ENCODE data around the gene PPFIBP1.
"Not testable (repeated sequence)": the region's sequence is repeated elsewhere in the genome, so short reads cannot be mapped to it uniquely, and the experiment has no call there.

PPFIBP1 gene

DNA sequence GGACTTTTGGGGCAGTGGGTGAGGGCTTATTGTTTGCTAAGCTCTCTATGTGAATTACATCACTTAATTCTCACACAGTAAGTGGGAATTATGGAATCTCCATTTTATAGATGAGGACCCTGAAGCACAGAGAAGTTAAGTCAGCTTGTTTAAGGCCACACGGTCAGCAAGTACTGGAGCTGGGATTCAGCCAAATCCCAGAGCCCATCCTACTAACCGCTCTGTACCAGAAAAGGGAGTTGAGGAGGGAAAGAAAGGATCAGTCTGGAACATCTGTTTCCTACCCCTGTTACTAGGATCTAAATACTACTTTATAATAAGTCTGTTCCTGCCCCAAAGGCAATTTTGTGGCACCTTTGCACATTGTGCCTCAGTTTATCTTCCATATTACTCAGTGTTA is 42.6 kb downstream of the PPFIBP1 start:
- no peak for DNase-seq (ENCODE audit: low read depth)

DNA sequence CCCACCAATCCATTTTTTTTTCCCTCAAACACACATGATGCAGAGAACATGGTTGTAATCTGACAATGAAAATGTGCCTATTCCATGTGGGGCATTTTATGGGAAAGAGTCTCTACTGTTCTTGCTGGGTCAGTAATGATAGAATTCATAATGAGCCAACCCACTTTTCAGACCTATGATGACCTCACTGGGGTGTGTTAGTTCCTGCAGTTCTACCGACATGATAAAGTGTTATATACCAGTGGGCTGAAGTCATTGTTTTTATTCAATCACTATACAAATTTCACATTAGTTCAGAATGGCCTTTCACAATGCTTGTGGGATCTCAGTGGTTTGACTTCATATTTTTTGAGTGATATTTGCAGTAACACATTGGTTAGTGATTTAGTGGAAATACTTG is 47.5 kb downstream of the PPFIBP1 start:
- DNase-seq (ENCODE audit: low read depth) = peak; percentile 74

DNA sequence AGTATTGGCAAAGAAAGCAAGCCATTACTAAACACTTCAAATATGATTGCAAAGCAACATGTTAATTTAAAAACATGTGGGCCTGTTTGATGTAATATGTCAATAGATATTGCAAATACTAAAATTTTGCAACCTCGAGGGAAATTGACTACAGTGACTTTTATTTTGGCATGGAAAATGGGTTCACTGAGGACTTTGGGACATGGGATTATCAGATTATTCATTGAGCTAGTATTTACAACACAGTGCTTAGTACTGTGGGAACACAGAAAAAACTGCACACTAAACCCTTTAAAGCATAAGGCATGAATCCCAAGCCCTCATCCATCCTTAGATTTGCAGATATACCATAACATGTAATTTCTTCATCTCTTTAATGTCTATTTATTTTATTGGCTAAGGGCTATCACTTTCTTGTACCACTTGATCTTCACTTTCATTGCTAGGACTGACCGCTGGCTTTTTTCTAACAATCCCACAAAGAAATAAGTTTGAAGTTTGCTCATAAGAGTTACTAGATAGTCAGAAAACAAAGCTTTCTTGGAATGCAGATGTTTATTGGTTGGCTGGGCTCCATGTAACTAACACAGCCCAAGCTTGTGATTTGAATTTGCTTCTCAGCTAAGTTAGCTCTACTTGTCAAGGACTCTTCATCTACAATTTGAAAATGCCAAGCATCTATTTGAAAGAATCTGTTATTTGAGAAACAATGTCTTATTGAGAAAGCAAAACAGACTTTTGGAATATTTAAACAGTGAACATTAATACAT is 48.7 kb downstream of the PPFIBP1 start:
- no peak for DNase-seq (ENCODE audit: low read depth)

DNA sequence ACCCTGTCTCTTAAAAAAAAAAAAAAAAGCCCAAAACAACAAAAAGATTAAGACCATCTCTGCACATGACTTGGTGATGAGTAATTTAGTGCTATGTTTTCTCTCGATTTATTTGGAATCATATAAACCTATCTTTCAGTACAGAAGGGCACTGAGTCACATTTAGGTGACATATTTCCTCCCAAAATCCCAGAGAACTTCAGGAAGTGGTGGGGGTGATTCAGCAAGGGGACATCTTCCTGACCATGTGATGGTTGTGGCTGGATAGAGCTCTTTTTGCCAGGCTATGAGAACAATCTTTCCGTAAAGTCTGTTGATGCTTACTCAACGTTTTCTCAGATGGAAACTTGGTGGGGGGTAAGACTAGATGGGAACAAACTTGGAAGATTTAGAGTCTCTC is 50.0 kb downstream of the PPFIBP1 start:
- peak; percentile 98 for DNase-seq (ENCODE audit: low read depth)

DNA sequence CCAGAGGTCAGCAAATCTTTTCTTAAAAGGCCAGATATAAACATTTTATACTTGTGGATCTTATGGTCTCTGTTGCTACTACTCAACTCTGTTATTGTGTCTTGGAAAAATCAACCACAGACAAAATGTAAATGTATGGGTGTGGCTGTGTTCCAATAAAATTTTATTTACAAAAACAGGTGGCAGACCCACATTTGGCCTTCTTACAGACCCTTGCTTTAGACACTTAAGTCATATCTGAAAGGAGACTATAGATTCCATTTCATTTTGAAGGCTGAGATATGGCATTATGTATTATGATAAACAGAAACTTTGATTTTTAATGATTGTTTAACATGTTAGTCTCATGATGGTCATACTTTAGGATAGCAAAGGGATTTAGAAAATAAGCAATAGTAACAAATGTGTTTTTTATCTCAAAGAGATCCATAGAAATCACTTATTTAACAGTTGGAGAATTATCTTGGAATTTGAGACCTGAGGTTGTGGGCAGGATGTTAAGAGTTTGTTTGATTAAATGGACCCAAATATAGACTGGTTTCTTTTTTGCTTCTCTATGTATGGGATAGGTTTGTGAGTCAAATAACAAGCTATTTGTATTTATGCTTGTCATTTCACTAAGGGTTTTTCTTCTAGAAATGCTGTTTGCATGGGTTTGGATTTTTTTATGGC is 51.2 kb downstream of the PPFIBP1 start:
- no peak for DNase-seq (ENCODE audit: low read depth)

DNA sequence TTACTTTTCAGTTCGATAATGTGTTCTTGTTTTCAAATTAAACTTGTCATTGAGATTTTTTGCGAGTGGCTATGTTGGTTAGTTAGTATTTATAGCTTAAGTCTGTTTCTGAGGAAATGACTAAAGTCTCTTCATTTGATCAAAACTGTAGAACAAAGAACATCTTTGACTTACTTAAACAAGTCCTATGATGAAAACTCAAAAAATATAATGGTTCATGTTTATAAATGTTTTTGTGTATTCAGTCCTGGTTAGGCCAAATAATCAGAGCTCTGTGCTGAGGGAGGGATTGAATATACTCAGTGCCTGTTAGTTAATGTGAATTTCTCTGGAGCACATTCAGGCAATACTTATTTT is 51.7 kb downstream of the PPFIBP1 start:
- no peak for DNase-seq (ENCODE audit: low read depth)

DNA sequence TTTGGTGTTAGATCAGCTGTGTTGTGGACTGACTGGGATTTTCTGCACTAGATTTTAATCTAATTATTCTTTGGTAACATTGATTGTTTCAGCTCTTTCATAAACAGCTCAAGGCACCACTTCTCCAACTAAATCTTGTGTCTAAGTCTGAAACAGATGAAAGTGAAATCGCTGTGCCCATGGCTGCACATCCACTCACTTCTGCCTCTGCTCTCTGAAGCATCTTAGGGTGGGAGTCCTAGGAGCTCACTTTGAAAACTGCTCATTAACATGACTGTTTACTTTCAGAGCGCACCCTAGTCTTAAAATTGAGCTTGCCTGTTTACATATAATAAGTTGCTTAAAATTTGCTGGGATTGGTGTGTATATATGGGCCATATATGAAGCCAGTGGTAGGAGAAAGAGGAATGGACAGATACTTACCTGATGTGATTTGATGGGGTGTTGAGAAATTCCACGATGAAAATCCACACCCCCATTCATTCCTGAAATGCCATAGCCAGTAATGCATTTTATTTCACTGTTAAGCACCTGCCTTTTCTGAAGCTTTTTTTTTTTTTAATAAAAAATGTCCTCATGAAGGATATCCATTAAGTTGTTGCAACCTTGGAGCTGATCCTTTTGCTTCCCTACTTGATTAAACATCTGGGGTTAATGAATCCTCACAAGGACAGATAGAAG is 52.8 kb downstream of the PPFIBP1 start:
- DNase-seq (ENCODE audit: low read depth) = no peak

DNA sequence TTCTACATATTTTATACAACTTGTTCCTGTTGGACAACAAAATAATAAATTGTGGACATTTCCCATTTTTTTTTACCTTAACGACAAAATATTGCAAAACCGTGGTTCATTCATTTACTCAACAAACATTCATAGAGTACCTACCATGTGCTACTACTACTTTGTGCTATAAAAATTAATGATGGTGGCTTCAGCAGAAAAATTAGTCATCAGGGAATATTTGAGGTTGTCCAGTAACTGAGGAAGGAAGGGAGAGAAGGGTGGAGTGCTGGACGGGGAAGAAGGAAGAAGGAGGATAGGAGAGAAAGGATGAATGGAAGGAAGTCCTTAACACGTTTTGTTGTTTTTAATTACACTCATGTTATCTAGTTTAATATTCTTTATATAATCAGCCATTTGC is 53.7 kb downstream of the PPFIBP1 start:
- no peak for DNase-seq (ENCODE audit: low read depth)

DNA sequence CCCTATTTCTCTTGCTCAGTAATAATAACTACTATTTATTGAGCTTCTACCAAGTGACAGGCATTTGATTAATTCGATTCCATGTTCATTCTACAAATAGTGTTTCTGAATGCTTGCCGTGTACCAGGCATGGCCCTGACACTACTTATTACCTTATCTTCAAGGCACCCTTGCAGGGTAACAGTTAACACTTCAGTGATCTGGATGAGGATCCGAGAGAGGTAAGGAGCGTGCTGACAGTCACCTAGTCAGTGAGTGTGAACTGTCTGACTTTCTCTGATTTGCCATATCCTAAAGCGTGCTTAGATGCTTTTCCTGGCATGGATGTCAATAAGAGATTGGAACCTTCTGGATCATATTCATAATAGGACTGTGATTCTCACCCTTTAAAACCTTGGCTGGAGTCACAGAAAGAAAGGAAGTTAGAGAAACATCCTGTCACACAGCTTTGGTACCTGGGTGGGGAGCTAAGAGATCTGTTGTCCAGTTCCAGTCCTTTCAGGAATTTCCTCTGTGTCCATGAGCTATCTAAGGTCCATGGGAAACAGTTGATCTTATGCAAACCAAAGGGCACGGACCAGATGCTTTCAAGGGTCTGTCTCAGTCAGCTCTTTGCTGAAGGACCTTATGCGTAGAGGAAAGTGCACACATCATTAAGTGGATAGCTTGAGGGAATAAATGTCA is 54.8 kb downstream of the PPFIBP1 start:
- no peak for DNase-seq (ENCODE audit: low read depth)

DNA sequence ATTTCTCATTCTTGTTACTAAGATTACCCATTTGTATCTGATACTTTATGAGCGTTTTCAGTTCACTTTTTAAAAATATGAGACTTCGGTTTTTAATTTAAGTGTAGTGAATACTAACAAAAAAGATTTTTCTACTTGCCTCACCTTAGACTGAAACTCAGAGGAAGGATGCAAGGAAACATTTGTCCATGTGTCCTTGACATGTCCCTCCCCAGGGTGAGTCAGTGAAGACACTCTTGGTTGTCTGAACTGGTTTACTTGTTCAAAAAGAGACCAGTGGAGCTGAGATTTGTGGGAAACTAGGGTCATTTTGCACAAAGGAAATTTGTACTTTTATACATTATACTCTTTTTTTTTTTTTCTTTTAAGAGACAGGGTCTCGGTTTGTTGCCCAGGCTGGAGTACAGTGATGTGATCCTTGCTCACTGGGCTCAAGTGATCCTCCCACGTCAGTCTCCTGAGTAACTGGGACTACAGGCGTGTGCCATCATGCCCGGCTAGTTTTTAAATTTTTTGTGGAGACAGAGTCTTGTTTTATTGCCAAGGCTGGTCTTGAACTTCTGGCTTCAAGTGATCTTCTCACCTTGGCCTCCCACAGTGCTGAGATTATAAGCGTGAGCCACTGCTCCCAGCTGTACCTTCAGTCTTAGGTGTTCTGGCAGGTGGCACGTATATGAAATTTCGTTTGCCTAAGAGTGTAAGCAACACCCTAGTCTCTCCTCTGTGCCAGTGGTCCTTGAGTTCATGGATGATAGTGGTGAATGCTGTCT is 56.7 kb downstream of the PPFIBP1 start:
- no peak for DNase-seq (ENCODE audit: low read depth)

DNA sequence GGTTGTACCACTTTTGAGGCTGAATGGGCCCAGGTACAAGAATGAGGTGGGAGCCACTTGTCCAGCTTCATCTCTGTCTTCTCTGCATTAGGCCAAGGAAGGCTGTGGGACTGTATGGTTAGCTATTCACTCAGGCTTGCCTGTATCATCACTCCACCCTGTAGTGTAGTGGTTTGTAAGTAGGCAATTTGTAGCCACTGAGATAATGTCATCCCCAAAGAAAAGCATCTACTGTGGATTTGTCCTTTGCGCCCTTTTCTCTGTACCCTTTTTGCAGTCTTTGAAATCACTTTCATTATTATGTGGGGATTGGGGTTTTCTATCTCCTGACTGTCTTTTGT is 57.3 kb downstream of the PPFIBP1 start:
- not testable (repeated sequence) for DNase-seq (ENCODE audit: low read depth)

DNA sequence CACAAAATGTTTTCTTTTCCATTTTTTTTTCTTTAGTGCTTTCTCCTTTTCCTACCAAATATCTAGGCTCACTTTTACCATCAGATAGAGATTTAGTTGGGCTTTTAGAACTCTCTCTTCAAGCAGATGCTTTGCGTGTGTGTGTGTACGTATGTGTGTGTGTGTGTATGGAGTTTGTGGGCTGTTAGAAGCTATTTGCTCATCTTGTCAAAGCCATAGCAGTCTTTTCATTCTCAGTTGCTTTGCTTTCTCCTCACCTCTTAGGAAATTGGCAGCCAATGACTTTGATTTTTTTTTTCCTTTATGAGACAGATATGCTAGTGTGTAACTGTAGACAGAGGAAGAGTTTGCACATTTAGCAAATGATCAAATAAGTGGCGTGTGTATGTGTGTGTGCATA is 57.8 kb downstream of the PPFIBP1 start:
- not testable (repeated sequence) for DNase-seq (ENCODE audit: low read depth)

DNA sequence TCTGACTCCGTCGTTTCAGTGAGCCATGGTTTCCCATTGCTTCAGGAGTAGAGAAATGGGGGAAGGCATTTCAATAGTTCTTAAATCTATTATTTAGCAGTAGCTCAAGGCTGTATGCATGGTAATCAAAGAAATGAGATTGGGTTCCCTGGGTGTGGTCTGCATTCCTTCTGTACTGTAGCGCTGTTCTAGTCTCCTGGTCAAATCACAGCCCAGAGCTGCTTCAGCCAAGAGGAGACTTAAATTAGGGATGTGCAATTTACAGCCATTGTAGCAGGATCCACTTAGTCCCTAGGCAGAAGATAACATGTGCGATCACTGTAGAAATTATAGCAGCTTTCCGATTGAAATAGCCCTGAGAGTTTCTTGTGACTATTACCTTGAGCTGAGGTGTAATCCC is 58.4 kb downstream of the PPFIBP1 start:
- not testable (repeated sequence) for DNase-seq (ENCODE audit: low read depth)

DNA sequence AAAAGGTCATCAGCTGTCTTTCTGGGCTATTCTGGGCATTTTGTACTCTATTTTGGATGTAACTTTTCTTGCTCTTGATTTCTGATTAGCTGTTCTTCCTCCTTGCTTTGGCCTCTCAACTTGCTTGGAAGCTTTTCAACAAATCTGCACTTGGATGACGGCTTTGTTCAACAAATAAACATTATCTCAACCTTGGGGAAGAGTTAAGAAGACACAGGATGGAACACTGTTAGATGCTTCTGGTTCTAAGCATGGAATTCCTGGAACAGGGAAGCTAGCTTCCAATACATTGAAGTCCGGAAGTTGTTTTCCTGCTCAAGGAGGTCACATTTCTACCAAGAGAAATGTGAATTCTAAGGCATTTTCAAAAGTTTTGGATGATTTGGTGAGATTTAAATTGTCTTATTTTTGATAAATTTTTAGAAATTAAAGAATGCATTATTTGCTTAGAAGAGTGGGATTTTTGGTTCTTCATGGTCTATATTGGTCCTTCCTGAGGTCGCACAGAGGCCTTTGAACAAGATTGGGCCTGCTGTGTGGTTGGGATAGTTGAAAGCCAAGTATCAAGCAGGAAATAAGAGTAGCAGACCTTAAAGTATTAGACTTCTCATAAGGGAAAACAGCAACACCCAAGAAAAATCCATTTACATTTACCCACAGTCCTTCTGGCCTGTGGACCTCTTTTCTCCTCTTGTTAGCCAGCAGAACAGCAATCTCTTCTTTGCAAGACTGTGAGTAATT is 59.2 kb downstream of the PPFIBP1 start:
- DNase-seq (ENCODE audit: low read depth) = no peak

DNA sequence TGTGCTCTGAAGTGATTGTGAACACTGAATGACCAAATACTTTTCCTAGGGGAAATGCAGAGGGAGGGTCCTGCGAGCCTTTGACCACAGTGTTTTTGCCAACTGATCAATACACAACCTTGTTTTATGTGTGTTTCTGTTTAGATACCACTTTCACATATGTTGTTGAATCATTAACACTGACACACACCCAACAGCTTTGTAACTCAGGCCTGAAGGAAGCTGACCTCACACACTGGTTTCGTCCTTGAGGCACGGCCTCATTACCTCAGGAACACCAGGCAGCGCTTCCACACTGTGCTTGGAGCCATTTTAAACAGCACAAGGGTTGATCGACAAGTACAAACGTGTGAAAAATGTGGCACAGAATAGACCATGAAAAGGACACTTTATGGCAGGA is 60.0 kb downstream of the PPFIBP1 start:
- DNase-seq (ENCODE audit: low read depth) = no peak

DNA sequence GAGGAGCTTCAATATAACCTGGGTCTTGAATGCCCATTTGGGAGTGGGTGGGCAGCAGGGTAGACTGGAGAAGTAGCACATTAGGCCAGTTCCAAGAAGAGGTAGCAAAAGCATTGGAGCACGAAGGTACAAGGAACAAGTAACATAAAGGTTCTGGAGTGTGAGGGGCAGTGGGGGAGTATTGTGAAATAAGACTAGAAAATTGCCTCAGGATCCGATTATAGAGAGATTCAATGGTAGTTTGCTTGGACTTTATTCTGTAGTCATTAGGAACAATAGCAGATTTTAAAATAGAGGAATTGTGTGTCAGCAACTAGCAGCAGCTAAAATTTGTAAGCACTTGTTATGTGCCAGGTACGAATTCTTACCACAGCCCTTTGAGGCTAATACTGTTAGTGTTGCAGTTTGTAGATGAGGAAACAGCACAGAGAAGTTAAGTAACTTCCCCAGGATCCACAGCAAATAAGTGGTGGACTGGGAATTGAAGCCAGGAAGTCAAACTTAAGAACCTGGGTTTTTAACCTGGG is 61.8 kb downstream of the PPFIBP1 start:
- DNase-seq (ENCODE audit: low read depth) = no peak

DNA sequence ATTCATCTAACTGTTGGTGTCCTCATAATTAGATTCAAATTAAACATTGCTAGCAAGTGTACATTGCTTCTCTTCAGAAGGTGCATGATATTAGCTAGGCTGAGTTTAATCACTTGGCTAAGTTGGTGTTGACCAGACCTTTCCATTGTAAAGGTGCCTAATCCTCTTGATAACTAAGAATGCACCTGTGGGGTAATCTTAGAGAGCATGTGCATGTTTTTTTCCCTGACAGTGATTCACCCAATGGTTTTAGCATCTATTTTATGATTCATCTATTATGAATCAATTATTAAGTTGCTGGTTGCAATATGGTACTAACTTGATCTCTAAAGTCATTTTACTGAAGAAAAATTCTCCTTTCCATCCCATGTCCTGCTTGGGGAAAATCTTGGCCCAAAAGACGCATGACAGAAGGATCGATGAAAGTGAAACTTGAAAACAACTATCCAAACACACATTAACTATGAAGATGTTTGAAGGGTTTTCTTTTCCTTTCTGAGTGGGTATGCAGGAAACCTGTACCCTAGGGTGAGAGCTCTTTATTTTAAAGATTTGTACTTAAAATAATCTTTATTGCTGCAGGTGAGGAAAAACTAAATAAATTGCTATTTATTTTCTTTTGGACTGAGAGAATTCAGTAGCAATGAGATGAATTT is 64.2 kb downstream of the PPFIBP1 start:
- not testable (repeated sequence) for DNase-seq (ENCODE audit: low read depth)

DNA sequence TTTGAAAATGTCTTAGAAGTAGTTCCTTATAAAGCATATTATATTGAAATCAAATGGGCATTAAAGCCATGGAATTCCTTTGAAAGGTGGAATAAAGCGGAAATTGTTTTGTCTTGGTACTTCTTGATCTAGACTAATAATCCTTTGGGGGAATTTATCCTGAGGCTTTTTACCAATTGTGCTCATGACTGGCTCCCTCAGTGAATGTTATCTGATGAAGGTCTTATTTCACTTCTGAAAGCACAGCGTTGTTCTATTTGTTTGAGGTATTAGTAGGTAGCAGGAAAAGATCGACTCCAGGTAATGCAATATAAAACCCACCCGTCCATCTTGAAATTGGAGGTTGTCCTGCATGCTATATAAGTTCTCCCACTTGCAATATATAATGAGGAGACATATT is 64.8 kb downstream of the PPFIBP1 start:
- no peak for DNase-seq (ENCODE audit: low read depth)

DNA sequence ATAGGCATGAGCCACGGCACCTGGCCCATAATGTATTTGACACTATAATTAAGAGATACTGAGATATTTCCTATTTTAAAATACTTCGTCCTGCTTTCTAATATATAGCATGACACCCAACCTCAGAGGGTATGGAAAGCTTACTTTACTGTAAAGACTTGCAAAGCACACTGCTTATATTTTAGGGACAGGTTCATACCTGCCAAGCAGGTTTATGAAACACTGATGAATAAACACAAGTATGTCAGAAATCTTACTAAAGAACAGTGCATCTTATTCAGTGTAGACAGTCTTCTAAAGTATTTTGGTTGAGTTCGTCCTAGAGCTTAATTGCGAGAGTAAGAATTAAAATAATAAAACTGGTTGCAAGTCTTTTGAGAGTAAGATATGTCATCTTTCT is 65.4 kb downstream of the PPFIBP1 start:
- no peak for DNase-seq (ENCODE audit: low read depth)

DNA sequence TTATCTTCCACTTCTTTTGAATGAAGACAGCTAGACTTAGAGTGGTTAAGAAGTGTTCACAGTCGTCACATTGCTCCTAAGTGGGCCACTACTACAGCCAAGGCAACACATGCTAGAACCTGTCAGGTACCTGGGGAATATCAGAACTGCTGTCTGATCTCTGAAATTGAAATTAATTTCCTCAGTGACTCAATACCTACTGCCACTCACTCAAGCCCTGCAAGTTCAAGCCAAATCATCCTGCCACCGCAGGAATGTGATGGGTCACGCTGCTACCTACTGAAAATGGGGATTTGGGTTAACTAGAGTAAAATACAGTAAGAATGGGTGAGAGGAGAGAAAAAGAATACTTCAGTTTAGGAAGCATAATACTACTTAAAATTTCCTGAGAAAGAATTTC is 67.7 kb downstream of the PPFIBP1 start:
- DNase-seq (ENCODE audit: low read depth) = not testable (repeated sequence)

DNA sequence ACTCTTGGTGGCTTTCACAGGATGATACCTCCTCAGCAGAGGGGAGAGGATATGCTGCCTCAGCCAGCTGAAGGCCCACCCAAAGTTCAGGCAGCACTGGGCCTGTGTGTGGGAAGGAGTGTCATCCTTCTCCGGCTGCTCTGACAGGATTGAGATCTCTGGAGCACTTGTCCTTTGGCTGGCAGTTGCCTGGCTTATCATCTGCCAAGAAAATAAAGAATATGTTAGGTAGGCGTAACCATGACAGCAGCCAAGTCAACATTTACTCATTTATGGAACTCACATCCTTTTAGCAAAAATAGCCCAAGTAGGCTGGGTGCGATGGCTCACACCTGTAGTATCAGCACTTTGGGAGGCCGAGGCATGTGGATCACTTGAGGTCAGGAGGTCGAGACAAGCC is 68.5 kb downstream of the PPFIBP1 start:
- no peak for DNase-seq (ENCODE audit: low read depth)

All from HS-27A (cell line).